HepG2 (cell line): Measurements from ENCODE around the gene NCOA5. TPM values are rescaled to one million over a fixed set of nuclear protein-coding genes. Genes with fewer than 3 reads are reported as not detected.

ENCODE experiments used
- CBX1 ChIP-seq: IDR thresholded peaks from one replicate; pipeline ENCODE4 v1.6.1; 2016; ENCODE audit warnings: antibody characterized with exemption, low read depth
- CCAR2 ChIP-seq: fragments of 200-400 bp; formaldehyde crosslinking; optimal IDR thresholded peaks from 2 replicates; pipeline ENCODE3; 2018; ENCODE audit warnings: low read depth, mild to moderate bottlenecking, low read length, moderate library complexity
- CEBPG ChIP-seq: IDR thresholded peaks from 2 replicates; pipeline ENCODE4 v1.6.1; 2016
- GTF3A ChIP-seq: sonication (generic); formaldehyde crosslinking; conservative IDR thresholded peaks from 2 replicates; pipeline ENCODE4 v1.4.0; 2020; ENCODE audit warnings: mild to moderate bottlenecking, missing genetic modification reagents
- HDAC2 ChIP-seq: sonication (generic); formaldehyde crosslinking; IDR thresholded peaks from 2 replicates; pipeline ENCODE4 v1.4.0; 2020; ENCODE audit warnings: missing genetic modification reagents
- ISL2 ChIP-seq: sonication (generic); formaldehyde crosslinking; IDR thresholded peaks from 2 replicates; pipeline ENCODE4 v1.5.0; 2020; ENCODE audit warnings: missing genetic modification reagents
- KLF11 ChIP-seq: IDR thresholded peaks from 2 replicates; pipeline ENCODE4 v1.6.1; 2016; ENCODE audit warnings: missing compliant biosample characterization
- RXRB ChIP-seq: IDR thresholded peaks from 2 replicates; pipeline ENCODE4 v1.6.1; 2016; ENCODE audit warnings: borderline replicate concordance, missing genetic modification reagents, missing compliant biosample characterization
- SKI ChIP-seq: fragments of 450-650 bp; IDR thresholded peaks from one replicate; pipeline ENCODE4 v1.6.1; 2018; ENCODE audit warnings: mild to moderate bottlenecking; ENCODE audit not compliant: partially characterized antibody
- SMAD1 ChIP-seq: sonication (generic); formaldehyde crosslinking; IDR thresholded peaks from 2 replicates; pipeline ENCODE4 v1.4.0; 2020; ENCODE audit warnings: missing genetic modification reagents, low read depth, mild to moderate bottlenecking, borderline replicate concordance
- ZFP41 ChIP-seq: sonication (generic); formaldehyde crosslinking; IDR thresholded peaks from 2 replicates; pipeline ENCODE4 v1.4.0; 2020; ENCODE audit warnings: mild to moderate bottlenecking, missing genetic modification reagents, borderline replicate concordance
- ZNF24 ChIP-seq: fragments of 450-650 bp; IDR thresholded peaks from 2 replicates; pipeline ENCODE4 v1.6.1; 2017; ENCODE audit warnings: antibody characterized with exemption, mild to moderate bottlenecking
- ZNF598 ChIP-seq: sonication (generic); formaldehyde crosslinking; IDR thresholded peaks from 2 replicates; pipeline ENCODE4 v1.5.1; 2020; ENCODE audit warnings: mild to moderate bottlenecking, missing genetic modification reagents, borderline replicate concordance
- polyA plus RNA-seq, 8 experiments: library from polyadenylated mRNA; depleted of rRNA in 3 of 8; stranded (reverse) in 7 of 8; unstranded in 1 of 8; fragments of >200 nt; fragmentation: Illumina TruSeq in 4 of 8; extraction: Trizol in 4 of 8; gene quantifications; 2 replicates each; pipeline versions ENCODE4 v1.2.1 to v1.2.3, GENCODE V29; 2011 to 2016; ENCODE audit warnings: low read depth in 4 of 8, missing spikeins in 1 of 8, mixed read lengths in 1 of 8; ENCODE audit not compliant: insufficient read depth in 1 of 8
- total RNA-seq, 5 experiments: library from RNA; depleted of rRNA; stranded (reverse); fragments of >200 nt; fragmentation: Illumina TruSeq; extraction: Trizol; gene quantifications; 2 replicates each; pipeline ENCODE4 v1.2.3, GENCODE V29; 2016; ENCODE audit warnings: low read depth in 1 of 5
- TF ChIP-seq, protein P1 (sequence below): IDR thresholded peaks from 2 replicates; pipeline ENCODE4 v1.4.0; 2020; ENCODE audit warnings: mild to moderate bottlenecking, missing genetic modification reagents
- TF ChIP-seq, protein P2 (sequence below), 2 experiments: fragments of 450-650 bp in 1 of 2; sonication (generic) in 1 of 2; formaldehyde crosslinking; IDR thresholded peaks; 2 replicates each; pipeline versions ENCODE4 v1.5.0 to v1.8.0; 2020 to 2022; ENCODE audit warnings: mild to moderate bottlenecking in 1 of 2, missing genetic modification reagents in 1 of 2
- TF ChIP-seq, protein P3 (sequence below): sonication (generic); formaldehyde crosslinking; IDR thresholded peaks from 2 replicates; pipeline ENCODE4 v1.5.0; 2020; ENCODE audit warnings: mild to moderate bottlenecking, missing genetic modification reagents

NCOA5 gene
- total and polyA plus RNA-seq, 2 of the 13 experiments (the other 11 are each of a cell fraction or from before 2014, with no cell fraction given), result 16.5 to 28.4 TPM

DNA sequence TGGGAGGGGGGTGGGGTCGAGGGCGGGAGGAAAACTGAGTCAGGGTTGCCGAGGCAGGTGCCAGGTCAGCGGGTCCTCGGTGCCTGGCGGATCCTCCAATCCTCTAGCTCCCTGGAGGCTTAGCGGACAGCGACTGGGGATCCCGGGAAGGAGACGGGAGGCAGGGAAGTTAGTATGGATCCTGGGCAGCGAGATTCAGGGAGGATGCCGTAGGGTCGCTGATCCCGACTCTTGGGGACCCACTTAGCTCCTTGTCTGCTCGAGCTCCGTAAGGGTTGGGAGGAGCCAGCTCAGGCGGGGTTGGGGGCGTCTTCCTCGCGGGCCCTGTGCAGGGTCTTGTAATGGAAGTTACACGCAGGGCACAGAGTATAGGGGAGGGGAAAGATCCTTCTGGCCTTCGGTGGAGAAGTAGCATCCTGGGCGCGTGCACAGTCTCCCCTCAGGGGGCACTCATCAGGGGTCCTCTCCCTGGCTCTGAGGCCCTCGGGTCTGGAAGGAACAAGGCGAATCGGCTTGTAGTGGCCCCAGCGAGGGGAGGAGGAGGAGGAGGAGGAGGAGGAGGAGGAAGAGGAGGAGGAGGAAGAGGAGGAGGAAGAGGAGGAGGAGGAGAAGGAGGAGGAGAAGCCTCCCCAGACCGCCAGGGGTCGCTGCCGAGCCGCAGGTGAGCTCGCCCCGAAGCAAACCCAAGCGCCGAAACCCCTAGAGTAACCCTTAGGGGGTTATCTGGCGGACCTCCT is 67.2 kb downstream of the NCOA5 start (continued):
- TF ChIP-seq CCAR2 (peak; percentile 38), ZFP41 (no peak), KLF11 (CRISPR knock-in tag) (no peak), HDAC2 (CRISPR knock-in tag) (no peak), CEBPG (CRISPR knock-in tag) (no peak), ISL2 (CRISPR knock-in tag) (no peak), CBX1 (no peak), RXRB (CRISPR knock-in tag) (no peak), ZNF24 (no peak), GTF3A (CRISPR knock-in tag) (no peak), SMAD1 (CRISPR knock-in tag) (no peak; the same call in 1 of the 2 replicates), SKI (no peak), ZNF598 (CRISPR knock-in tag) (no peak)
- TF ChIP-seq, protein P1, sequence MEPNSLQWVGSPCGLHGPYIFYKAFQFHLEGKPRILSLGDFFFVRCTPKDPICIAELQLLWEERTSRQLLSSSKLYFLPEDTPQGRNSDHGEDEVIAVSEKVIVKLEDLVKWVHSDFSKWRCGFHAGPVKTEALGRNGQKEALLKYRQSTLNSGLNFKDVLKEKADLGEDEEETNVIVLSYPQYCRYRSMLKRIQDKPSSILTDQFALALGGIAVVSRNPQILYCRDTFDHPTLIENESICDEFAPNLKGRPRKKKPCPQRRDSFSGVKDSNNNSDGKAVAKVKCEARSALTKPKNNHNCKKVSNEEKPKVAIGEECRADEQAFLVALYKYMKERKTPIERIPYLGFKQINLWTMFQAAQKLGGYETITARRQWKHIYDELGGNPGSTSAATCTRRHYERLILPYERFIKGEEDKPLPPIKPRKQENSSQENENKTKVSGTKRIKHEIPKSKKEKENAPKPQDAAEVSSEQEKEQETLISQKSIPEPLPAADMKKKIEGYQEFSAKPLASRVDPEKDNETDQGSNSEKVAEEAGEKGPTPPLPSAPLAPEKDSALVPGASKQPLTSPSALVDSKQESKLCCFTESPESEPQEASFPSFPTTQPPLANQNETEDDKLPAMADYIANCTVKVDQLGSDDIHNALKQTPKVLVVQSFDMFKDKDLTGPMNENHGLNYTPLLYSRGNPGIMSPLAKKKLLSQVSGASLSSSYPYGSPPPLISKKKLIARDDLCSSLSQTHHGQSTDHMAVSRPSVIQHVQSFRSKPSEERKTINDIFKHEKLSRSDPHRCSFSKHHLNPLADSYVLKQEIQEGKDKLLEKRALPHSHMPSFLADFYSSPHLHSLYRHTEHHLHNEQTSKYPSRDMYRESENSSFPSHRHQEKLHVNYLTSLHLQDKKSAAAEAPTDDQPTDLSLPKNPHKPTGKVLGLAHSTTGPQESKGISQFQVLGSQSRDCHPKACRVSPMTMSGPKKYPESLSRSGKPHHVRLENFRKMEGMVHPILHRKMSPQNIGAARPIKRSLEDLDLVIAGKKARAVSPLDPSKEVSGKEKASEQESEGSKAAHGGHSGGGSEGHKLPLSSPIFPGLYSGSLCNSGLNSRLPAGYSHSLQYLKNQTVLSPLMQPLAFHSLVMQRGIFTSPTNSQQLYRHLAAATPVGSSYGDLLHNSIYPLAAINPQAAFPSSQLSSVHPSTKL (CRISPR knock-in tag), result peak; percentile 39; the same call in 1 of the 2 replicates
- TF ChIP-seq, protein P2, sequence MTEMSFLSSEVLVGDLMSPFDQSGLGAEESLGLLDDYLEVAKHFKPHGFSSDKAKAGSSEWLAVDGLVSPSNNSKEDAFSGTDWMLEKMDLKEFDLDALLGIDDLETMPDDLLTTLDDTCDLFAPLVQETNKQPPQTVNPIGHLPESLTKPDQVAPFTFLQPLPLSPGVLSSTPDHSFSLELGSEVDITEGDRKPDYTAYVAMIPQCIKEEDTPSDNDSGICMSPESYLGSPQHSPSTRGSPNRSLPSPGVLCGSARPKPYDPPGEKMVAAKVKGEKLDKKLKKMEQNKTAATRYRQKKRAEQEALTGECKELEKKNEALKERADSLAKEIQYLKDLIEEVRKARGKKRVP (CRISPR knock-in tag; IDR thresholded peaks at IDR 0.05), result no peak
- TF ChIP-seq, protein P3, sequence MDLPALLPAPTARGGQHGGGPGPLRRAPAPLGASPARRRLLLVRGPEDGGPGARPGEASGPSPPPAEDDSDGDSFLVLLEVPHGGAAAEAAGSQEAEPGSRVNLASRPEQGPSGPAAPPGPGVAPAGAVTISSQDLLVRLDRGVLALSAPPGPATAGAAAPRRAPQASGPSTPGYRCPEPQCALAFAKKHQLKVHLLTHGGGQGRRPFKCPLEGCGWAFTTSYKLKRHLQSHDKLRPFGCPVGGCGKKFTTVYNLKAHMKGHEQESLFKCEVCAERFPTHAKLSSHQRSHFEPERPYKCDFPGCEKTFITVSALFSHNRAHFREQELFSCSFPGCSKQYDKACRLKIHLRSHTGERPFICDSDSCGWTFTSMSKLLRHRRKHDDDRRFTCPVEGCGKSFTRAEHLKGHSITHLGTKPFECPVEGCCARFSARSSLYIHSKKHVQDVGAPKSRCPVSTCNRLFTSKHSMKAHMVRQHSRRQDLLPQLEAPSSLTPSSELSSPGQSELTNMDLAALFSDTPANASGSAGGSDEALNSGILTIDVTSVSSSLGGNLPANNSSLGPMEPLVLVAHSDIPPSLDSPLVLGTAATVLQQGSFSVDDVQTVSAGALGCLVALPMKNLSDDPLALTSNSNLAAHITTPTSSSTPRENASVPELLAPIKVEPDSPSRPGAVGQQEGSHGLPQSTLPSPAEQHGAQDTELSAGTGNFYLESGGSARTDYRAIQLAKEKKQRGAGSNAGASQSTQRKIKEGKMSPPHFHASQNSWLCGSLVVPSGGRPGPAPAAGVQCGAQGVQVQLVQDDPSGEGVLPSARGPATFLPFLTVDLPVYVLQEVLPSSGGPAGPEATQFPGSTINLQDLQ (CRISPR knock-in tag), result no peak
